AG04449 (cell line): ENCODE data around the gene AP1M1.

Source experiments
- CTCF ChIA-PET: fragments of 350-600 bp; formaldehyde crosslinking; extraction: SDS; loops from one replicate; lab custom pipeline; 2021; ENCODE audit warnings: antibody characterized with exemption; lab: Yijun Ruan, JAX
- POLR2A ChIA-PET: fragments of 400-600, 350-600 bp; formaldehyde crosslinking; extraction: SDS; loops from one replicate; lab custom pipeline; 2020; ENCODE audit warnings: antibody characterized with exemption, inconsistent platforms; lab: Yijun Ruan, JAX
- DNase-seq: peaks from one replicate; pipeline ENCODE4 v3.0.0-alpha.2; 2010; ENCODE audit warnings: low read depth, low spot score
- H3K4me3 ChIP-seq: 2 replicates; pipeline ENCODE4 v1.5.1; 2011; ENCODE audit warnings: low read depth, mild to moderate bottlenecking, control low read depth, low read length
- TF ChIP-seq, protein P1 (sequence below): IDR thresholded peaks from one replicate; pipeline ENCODE4 v1.5.1; 2011; ENCODE audit warnings: mild to moderate bottlenecking, moderate library complexity, low read length, control low read depth, inconsistent platforms; ENCODE audit not compliant: insufficient read depth; ENCODE audit errors: missing control alignments

Gene AP1M1

GRCh38 chr19:16295057-16295456, 97.3 kb downstream of the AP1M1 start:
- POLR2A ChIA-PET: interaction anchor here (0.7 kb wide), 1 partner anchor 1219 kb away, joined by 3 read pairs; no protein-coding TSS in a partner anchor
- H3K4me3 ChIP-seq: no peak overlapping the region
- DNase-seq: no peak
- CTCF ChIA-PET: no interaction called here
- TF ChIP-seq, protein P1, sequence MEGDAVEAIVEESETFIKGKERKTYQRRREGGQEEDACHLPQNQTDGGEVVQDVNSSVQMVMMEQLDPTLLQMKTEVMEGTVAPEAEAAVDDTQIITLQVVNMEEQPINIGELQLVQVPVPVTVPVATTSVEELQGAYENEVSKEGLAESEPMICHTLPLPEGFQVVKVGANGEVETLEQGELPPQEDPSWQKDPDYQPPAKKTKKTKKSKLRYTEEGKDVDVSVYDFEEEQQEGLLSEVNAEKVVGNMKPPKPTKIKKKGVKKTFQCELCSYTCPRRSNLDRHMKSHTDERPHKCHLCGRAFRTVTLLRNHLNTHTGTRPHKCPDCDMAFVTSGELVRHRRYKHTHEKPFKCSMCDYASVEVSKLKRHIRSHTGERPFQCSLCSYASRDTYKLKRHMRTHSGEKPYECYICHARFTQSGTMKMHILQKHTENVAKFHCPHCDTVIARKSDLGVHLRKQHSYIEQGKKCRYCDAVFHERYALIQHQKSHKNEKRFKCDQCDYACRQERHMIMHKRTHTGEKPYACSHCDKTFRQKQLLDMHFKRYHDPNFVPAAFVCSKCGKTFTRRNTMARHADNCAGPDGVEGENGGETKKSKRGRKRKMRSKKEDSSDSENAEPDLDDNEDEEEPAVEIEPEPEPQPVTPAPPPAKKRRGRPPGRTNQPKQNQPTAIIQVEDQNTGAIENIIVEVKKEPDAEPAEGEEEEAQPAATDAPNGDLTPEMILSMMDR: no peak
